GM18507 (cell line): Measurements from ENCODE around the gene TSC2.
"Not testable (repeated sequence)": the region's sequence is repeated elsewhere in the genome, so short reads cannot be mapped to it uniquely, and the experiment has no call there.

ENCODE experiments used
- DNase-seq: peaks from one replicate; pipeline ENCODE4 v3.0.0; 2011; ENCODE audit warnings: low read depth; ENCODE audit not compliant: insufficient read length; ENCODE audit errors: extremely low spot score
- FAIRE-seq: peaks from 2 replicates; lab custom pipeline; 2011; peaks lifted over from hg19 to GRCh38; lab: Jason Lieb, UNC

TSC2 gene

DNA sequence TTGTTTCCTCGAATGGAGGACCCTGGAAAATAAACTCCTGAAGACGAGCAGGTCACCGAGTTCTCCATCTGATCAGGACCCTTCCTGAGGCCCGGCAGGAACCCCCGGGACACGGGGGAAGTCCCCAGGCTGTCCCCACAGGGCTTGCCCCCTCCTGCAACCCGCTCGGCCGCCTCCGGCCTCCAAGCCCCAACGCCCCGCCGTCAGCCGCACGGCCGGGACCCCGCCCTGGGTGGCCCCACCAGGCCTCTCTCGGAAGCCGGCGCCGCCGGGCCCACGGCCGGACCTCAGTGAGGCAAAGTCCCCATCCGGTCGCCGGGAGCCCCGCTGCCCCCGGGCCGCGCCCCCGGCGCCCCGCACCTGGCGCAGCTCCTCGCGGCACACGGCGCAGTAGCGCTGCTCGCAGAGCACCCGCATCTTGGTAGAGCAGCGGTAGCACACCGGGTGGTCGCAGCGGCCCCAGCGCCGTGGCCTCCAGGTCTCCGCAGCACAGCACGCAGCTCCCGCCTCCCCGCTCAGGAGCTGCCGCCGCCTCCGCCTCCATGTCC, 38.5 kb upstream of the TSC2 start:
- no peak for FAIRE-seq
- DNase-seq = no peak

DNA sequence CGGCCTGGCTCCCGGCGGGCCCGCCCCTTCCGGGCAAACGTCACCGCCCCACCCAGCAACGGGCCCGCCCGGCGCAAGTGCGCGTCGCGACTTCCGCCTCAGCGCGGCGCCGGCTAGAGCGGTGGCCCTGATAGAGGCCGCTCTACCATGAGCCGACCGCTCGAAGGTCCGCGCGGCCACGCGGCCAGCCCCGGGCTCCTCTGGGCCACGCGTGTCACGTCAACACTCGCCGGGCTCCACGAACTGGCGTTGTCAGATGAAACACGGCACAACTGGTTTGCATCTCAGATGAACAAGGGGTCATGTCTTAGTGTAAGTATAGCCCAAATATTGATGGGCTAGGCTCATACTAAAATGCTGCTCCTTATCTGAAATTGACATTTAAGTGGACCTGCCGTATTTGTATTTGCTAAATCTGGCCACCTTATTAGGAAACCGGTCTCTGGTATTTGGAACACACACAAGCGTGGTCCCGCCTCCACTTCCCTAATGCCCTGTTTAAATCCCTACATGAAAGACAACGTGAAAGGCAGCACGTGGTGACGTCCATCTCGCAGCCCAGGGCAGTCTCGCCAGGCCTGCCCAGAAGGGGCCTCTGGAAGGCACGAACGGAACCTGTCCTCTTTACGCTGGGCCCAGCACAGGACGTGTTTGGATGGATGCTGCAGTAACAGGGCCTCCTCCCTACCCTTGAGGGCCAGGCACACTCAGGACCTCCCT, 37.8 kb upstream of the TSC2 start, which contains the start of gene ZNF598:
Gene ZNF598 (minus strand): TSS at position 31 of the 720 bp plus-strand sequence.
- FAIRE-seq = peak; percentile 80
- peak; percentile 96 for DNase-seq

DNA sequence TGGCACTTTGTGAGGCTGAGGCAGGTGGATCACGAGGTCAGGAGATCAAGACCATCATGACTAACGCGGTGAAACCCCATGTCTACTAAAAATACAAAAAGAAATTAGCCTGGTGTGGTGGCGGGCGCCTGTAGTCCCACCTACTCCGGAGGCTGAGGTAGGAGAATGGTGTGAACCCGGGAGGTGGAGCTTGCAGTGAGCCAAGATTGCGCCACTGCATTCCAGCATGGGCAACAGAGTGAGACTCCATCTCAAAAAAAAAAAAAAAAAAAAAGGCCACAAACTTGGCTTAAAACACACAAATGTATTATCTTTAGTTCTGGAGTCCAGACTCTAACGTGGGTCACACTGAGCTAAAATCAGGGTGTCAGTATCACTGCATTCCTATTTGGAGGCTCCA, 36.1 kb upstream of the TSC2 start:
- DNase-seq, FAIRE-seq: not testable (repeated sequence)

DNA sequence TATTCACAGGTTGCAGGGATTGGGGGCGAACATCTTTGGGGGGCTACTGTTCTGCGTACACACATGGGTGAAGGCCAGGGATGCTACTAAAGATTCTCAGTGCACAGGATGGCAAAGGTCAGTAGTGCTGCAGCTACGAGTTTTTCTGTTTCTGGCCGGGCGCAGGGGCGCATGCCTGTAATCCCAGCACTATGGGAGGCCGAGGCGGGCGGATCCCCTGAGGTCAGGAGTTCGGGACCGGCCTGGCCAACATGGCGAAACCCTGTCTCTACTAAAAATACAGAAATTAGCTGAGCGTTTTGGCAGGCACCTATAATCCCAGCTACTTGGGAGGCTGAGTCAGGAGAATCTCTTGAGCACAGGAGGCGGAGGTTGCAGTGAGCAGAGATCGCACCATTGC, 34.3 kb upstream of the TSC2 start:
- no peak for DNase-seq
- no peak for FAIRE-seq

DNA sequence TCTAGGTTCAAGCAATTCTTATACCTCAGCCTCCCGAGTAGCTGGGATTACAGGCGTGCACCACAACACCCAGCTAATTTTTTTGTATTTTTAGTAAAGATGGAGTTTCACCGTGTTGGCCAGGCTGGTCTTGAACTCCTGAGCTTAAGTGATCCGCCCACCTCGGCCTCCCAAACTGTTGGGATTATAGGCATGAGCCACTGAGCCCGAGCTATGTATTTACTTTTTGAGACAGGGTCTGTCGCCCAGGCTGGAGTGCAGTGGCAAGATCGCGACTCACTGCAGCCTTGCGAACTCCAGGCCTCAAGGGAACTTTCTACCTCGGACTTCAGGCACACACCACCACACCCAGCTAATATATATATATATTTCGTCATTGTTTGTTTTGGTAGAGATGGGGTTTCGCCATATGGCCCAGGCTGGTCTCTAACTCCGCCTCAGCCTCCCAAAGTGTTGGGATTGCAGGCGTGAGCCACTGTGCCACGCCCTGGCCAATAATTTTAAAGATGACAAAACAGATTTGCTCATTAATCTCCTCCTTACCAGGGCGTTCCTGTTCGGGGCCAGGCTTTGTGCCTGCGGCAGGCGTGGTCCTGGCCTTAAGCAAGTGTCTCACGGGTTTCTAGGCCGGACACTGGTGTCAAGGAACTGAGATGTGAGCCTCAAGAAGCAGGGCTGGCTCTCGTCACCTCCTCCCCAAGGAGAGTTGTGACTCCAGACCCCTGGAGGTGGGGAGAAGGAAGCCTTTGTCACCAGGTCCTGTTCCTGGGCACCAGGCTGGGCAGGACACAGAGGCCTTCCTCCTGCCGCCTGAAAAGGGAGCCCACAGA, 32.5 kb upstream of the TSC2 start:
- DNase-seq = no peak
- no peak for FAIRE-seq

DNA sequence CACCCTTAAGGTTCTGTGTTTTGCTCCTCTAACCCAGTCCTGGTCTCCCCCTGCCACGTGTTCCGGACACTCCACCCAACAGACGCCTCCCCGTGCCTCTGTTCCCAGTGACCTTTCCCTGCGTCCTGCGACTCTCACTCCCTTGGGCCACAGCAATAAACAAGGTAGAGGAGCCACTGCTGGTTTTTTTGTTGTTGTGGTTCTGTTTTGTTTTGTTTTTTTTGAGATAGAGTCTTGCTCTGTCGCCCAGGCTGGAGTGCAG, 31.9 kb upstream of the TSC2 start:
- FAIRE-seq (no peak), DNase-seq (no peak)

DNA sequence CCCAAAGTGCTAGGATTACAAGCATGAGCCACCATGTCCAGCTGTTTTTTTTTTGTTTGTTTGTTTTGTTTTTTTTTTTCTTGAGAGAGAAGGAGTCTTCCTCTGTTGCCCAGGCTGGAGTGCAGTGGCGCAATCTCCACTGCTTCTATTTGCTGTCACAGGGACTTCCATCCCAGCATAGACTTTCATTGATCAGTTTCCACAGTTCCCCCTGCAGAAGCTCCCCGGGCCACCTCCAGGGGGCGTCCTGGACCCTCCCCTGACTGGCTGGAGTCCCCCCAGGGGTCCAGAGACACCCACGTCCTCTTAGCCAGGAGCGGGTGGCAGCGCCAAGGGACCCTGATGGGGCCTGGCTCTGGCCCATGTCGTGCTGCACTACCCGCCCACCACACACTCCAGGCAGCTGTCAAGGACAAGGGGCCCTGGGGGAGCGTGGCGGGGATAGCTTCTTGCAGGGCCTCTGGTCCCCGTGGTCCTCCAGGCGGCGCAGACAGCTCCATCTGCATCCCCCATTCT, 31.3 kb upstream of the TSC2 start:
- FAIRE-seq (no peak), DNase-seq (no peak)

DNA sequence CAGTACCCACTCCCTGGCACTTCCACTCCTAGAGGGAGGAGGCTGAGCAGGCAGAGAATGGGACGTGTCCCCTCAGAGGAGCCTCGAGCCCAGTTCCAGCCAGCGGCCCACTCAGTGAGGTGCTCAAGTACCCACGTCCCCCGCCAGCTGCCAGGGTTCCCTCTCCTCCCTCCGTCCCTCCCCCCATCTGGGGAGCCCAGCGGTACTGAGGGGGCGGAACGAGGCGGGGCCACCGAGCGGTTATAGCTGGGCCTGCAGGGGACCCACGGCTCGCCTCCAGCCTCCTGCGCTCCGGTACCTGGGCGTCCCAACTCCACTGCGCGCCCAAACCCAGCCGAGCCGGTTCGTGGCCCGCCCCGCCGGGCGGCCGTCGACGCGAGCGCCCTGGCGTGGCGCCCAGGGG, 28.3 kb upstream of the TSC2 start, which contains the start of gene NPW:
Gene NPW (plus strand): TSS at position 268 of the 403 bp plus-strand sequence.
- no peak for FAIRE-seq
- DNase-seq = no peak

DNA sequence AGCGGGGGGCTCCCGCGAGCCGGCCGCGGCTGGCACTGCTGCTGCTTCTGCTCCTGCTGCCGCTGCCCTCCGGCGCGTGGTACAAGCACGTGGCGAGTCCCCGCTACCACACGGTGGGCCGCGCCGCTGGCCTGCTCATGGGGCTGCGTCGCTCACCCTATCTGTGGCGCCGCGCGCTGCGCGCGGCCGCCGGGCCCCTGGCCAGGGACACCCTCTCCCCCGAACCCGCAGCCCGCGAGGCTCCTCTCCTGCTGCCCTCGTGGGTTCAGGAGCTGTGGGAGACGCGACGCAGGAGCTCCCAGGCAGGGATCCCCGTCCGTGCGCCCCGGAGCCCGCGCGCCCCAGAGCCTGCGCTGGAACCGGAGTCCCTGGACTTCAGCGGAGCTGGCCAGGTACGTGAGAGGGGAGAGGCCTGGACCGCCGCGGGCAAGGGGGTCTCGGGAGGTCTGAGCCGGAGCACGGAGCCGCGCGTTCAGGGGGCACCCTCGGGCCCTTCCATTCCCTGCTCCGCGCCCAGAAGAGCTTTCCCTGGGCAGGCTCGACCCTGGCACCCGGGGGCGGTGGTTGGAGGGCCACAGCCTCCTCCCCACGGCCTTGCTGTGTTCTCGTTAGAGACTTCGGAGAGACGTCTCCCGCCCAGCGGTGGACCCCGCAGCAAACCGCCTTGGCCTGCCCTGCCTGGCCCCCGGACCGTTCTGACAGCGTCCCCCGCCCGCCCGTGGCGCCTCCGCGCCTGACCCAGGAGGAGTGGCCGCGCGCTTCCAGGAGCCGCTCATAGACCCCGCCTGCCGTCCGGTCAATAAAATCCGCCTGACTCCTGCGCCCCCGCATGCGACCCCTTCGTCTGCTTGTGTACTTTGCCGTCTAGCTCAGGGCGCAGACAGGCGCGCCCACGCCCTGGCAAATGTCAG, 27.6 kb upstream of the TSC2 start:
- no peak for DNase-seq
- FAIRE-seq = no peak

DNA sequence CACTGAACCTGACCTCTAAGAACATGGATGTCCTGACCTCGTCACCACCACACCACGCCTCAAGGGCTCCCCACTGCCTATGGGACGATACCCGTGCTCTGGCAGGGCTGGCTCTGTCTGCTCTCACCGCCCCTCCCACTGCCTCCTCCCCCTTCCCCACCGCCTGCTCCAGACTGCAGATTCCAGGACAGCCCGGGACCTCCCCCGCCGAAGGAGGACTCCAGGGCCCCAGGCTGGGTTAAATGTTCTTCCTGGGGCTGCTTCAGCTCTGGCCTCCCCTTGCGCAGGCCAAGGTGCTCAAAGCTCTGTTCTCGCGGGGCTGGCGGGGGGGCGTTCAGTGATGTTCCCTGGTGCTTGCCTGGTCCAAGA, 25.1 kb upstream of the TSC2 start:
- no peak for DNase-seq
- FAIRE-seq = no peak

DNA sequence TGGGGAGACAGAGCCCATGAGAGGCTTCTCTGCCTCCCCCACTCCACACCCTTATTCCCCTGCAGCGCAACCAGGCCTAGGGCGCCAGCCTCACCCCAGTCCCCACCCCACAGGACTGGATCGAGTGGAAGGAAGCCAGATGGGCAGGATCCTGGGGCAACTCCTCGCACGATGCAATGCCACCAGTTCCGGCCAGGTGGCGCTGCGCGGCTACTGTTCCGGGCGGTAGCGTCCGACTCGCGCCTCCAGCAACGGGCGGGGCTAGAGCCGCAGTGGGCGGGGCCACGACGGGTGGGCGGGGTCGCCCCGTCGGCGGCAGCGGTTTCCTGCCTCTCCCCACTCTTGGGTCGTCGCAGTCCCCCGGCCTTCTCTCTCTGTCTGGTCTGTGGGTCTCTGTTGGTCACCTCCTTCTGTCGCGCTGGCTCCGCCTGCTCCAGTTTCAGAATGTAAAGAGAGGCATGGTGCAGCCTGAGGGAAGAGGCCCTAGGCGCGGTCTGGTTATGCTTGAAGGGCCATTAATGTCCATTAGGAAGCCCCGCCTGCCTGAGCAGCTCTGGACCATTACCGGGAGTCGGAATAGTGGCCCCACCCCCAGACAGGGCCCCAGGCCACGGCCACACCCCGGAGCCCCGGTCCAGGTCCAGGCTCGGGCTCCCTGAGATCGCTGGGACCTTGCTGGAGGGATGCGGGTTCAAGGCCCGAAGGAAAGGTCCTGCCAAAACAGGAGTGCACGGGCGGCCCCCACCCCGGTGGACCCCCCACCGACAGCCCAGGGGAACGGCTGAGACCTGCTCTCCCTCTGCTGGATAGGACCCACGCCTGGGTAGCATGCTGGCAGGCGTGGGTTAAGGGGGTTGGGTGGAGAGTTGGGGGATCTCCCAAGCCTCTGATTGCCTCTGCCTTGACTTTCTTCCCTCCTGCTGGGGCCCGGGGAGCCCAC, 24.4 kb upstream of the TSC2 start:
- DNase-seq = peak; percentile 97
- peak; percentile 95 for FAIRE-seq

DNA sequence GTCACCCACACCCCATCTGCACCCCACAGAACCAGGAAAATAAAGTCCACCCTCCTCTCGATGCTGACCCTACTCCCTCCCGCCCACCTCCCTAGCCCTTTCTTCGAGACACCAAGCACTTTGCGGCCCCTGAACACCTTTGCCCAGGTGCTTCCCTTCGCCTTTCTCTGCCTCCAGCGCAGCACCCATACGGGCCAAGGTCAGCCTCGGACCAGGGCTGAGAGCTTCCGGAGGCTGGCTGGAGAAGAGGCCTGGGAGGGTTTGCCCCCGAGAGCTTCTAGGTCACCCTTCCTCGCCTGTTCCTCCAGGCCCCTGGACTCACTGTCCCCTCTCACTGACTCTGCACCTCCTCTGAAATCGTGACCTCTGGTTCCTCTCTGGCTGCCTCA, 23.8 kb upstream of the TSC2 start:
- no peak for DNase-seq
- no peak for FAIRE-seq

DNA sequence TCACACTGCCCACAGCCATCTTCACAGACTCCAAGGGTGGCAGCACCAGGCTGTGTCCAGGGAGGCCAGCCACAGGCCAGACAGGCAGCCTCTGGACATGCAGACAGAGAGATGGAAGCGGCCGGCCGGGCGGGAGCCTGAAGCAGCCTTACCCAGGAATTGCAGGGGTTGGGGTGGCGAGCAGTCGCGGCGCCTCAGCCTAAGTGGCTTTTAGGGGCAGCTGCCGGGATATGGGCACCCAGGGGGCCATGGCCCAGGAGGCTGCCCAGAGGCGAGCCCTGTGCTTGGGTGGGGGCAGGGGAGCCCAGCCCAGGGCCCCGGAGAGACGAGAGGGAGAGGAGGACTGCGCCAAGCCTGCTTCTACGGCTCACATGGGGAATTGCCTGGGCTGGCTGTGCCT, 22.5 kb upstream of the TSC2 start:
- no peak for DNase-seq
- no peak for FAIRE-seq

DNA sequence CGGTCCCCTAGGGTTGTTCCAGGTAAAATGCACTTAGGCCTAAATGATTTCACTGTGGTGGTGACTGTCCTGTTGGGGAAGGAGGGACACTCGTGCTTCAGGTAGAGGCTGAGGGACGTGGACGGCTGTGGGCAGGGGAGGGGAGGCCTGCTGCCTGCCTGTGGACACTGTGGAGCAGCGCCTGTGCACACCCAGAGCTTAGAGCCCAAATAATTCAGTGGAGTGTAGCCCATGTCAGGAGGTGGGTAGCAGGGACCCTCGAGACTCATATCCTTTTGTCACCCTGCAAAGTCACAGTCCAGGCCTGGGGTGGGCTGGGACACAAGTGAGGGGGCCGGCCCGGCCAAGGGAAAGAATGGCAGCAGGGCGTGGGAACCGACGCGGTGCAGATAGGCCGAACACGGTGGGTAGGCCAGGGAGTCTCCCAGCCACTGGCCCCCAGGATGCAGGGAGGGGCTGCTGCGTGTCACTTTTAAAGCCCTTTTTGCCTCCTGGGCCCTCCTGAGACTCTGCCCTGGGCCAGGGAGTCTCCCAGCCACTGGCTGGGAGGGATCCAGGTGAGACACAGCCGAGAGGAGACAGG, 21.8 kb upstream of the TSC2 start:
- DNase-seq (no peak), FAIRE-seq (no peak)

DNA sequence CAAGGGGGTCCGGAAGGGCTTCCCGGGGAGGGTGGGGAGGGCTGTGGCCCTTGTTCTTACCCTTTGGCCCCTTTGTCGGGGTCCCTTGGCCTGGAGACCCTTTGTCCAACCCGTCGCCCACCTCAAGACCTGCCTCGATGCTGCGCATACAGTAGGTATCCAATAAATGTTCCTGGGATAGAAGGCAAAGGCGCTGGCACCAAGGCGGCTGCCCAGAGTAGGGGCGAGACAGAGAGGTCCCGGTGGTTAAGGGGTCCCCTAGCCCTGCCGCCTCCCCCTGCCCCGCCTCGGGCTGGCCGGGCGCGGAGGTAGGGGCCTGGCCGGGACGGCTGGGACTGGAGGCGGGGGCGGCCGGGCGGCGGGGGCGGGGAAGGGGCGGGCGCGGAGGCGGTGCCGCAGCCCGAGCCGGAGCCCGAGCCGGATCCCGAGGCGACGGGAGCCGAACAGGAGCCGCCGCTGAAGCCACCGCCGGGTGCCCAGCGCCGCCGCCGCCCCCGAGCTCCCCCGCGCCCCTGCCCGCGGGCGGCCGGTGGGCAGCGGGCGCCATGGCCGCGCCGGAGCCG, 21.2 kb upstream of the TSC2 start, which contains the start of gene NHERF2:
Gene NHERF2 (plus strand): TSS at position 442 of the 563 bp plus-strand sequence. CDS start 104 bp downstream, at position 546.
- FAIRE-seq (no peak), DNase-seq (no peak)

DNA sequence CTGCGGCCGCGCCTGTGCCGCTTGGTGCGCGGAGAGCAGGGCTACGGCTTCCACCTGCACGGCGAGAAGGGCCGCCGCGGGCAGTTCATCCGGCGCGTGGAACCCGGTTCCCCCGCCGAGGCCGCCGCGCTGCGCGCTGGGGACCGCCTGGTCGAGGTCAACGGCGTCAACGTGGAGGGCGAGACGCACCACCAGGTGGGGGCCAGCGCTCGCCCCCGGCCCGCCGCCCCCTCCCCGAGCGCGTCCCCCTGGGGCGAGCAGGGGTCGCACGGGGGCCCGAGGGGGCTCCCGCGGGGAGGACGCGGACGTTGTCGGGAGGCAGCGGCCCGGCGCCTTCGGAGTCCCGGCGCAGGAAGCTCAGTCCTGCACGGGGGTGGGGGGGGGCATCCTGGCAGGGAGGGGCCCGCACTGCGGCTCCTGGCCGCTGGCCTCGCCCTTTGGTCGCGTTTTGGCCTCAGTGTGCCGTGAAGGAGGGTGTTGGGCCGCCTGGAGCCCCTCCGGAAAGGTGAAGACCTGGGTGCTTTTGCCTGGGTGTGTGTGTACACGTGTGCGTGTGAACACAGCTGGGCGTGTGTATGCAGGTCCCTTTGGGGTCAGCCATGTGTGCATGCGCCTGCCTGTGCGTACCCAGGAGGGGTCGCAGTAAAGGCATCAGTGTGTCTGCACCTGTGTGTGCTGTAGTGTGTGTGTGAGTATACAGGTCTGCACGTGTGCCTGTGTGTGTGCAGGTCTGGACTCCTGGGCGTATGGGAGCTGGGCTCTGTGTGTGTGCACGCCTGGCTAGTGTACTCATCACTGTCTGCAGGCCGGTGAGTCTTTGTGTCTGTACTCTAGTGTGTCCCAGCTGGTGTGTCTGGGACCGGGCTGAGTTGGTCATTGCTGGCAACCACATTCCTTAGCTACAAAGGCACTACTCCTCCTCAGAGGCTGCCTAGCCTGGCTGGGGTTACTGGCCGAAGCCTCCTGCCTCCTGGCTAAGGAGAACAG, 20.5 kb upstream of the TSC2 start:
- FAIRE-seq (no peak), DNase-seq (no peak)

DNA sequence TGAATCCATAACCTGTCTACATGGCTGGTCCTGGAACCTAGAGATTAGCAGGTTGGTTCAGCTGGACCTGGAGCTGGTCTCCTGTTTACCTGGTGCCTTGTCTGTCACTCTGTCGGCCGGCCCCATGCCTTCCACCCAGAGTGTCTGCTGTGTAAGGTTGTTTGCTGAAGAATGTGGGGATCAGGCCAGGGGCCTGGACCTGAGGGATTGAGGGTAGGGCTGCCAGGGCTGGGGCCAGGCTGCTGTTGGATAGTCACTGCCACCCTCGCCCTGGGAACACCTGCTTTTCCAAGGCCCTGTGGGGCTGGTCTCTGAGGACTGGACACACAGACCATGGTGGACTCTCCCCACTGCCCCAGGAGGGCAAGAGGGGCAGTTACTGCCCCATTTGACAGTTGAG, 19.6 kb upstream of the TSC2 start:
- DNase-seq = no peak
- no peak for FAIRE-seq
